ENCODE measurements around the gene PDK2.

- TF ChIP-seq, protein P1, sequence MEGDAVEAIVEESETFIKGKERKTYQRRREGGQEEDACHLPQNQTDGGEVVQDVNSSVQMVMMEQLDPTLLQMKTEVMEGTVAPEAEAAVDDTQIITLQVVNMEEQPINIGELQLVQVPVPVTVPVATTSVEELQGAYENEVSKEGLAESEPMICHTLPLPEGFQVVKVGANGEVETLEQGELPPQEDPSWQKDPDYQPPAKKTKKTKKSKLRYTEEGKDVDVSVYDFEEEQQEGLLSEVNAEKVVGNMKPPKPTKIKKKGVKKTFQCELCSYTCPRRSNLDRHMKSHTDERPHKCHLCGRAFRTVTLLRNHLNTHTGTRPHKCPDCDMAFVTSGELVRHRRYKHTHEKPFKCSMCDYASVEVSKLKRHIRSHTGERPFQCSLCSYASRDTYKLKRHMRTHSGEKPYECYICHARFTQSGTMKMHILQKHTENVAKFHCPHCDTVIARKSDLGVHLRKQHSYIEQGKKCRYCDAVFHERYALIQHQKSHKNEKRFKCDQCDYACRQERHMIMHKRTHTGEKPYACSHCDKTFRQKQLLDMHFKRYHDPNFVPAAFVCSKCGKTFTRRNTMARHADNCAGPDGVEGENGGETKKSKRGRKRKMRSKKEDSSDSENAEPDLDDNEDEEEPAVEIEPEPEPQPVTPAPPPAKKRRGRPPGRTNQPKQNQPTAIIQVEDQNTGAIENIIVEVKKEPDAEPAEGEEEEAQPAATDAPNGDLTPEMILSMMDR (IDR thresholded peaks at IDR 0.05) = no peak
- TF ChIP-seq POLR2AphosphoS5 (IDR thresholded peaks at IDR 0.05) = no peak
Measured at GRCh38 chr17:50123649-50124349, 28.6 kb downstream of the PDK2 start.
